Chondrocyte (in vitro differentiated cells): Measurements from ENCODE around the gene MCCD1. TPM values are rescaled to one million over a fixed set of nuclear protein-coding genes. Genes with fewer than 3 reads are reported as not detected.

ENCODE experiments used
- DNase-seq: peaks from one replicate; pipeline ENCODE4 v3.0.0; 2021; ENCODE audit warnings: mixed read lengths, low spot score
- H3K27ac Mint-ChIP-seq: one replicate; pipeline ENCODE4 v1.8.0; 2021; ENCODE audit warnings: mild to moderate bottlenecking, moderate library complexity, mixed read lengths; ENCODE audit not compliant: unreplicated experiment
- H3K27me3 Mint-ChIP-seq: 2 replicates; pipeline ENCODE4 v1.8.0; 2021; ENCODE audit warnings: low read depth, mixed read lengths
- H3K36me3 Mint-ChIP-seq: 2 replicates; pipeline ENCODE4 v1.8.0; 2021; ENCODE audit warnings: low read depth, mixed read lengths
- H3K4me1 Mint-ChIP-seq: 2 replicates; pipeline ENCODE4 v1.8.0; 2021; ENCODE audit warnings: low read depth, mild to moderate bottlenecking, mixed read lengths
- H3K4me3 Mint-ChIP-seq: one replicate; pipeline ENCODE4 v1.8.0; 2021; ENCODE audit warnings: mild to moderate bottlenecking, moderate library complexity, mixed read lengths; ENCODE audit not compliant: unreplicated experiment
- H3K9me3 Mint-ChIP-seq: 2 replicates; pipeline ENCODE4 v1.8.0; 2021; ENCODE audit warnings: low read depth, mixed read lengths
- total RNA-seq: library from RNA; stranded (reverse); gene quantifications from 3 replicates; pipeline ENCODE4 v1.2.1, GENCODE V29; 2021
- TF ChIP-seq, protein P1 (sequence below): fragments of 200-600 bp; sonication (generic); IDR thresholded peaks from 2 replicates; pipeline ENCODE4 v1.5.0; 2021; ENCODE audit warnings: antibody characterized with exemption, mild to moderate bottlenecking, moderate library complexity

MCCD1 gene
- total RNA-seq, 1 donor from 2014 or later = not detected

DNA sequence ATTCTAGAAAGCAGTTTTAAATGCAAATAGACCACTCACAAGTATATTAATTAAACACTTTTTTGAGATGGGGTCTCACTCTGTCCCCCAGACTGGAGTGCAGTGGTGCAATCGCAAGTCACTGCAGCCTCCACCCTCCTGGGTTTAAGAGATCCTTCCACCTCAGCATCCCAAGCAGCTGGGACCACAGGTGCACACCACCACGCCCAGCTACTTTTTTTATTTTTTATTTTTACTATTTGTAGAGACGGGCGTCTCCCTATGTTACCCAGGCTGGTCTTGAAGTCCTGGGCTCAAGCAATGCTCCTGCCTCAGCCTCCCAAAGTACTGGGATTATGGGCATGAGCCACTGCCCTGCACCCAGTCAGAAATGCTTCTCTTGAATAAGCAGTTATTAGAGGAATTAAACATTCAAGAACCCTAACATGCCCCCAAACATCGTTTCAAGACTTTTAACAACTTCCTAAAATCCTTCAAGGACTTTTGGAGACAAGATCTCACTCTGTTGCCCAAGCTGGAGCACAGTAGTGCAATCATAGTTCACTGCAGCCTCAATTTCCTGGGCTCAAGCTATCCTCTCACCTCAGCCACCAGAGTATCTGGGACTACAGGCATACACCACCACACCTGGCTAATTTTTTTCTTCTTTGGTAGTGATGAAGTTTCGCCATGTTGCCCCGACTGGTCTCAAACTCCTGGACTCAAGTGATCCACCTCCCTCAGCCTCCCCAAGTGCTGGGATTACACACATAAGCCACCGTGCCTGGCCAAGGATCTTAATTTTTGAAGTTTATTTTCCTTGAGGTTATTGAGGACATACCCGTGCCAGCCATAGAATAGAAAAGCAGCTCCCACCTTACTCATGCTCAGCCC is 3.2 kb downstream of the MCCD1 start:
- Mint-ChIP-seq H3K9me3 (no peaks in the 10 kb centered on the region), H3K36me3 (peaks cover 49% of the 10 kb centered on the region), H3K27me3 (no peaks in the 10 kb centered on the region), H3K27ac (no peak overlapping the region), H3K4me3 (no peak overlapping the region), H3K4me1 (peaks cover under 1% of the 10 kb centered on the region)
- DNase-seq = no peak
- TF ChIP-seq, protein P1, sequence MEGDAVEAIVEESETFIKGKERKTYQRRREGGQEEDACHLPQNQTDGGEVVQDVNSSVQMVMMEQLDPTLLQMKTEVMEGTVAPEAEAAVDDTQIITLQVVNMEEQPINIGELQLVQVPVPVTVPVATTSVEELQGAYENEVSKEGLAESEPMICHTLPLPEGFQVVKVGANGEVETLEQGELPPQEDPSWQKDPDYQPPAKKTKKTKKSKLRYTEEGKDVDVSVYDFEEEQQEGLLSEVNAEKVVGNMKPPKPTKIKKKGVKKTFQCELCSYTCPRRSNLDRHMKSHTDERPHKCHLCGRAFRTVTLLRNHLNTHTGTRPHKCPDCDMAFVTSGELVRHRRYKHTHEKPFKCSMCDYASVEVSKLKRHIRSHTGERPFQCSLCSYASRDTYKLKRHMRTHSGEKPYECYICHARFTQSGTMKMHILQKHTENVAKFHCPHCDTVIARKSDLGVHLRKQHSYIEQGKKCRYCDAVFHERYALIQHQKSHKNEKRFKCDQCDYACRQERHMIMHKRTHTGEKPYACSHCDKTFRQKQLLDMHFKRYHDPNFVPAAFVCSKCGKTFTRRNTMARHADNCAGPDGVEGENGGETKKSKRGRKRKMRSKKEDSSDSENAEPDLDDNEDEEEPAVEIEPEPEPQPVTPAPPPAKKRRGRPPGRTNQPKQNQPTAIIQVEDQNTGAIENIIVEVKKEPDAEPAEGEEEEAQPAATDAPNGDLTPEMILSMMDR = no peak

DNA sequence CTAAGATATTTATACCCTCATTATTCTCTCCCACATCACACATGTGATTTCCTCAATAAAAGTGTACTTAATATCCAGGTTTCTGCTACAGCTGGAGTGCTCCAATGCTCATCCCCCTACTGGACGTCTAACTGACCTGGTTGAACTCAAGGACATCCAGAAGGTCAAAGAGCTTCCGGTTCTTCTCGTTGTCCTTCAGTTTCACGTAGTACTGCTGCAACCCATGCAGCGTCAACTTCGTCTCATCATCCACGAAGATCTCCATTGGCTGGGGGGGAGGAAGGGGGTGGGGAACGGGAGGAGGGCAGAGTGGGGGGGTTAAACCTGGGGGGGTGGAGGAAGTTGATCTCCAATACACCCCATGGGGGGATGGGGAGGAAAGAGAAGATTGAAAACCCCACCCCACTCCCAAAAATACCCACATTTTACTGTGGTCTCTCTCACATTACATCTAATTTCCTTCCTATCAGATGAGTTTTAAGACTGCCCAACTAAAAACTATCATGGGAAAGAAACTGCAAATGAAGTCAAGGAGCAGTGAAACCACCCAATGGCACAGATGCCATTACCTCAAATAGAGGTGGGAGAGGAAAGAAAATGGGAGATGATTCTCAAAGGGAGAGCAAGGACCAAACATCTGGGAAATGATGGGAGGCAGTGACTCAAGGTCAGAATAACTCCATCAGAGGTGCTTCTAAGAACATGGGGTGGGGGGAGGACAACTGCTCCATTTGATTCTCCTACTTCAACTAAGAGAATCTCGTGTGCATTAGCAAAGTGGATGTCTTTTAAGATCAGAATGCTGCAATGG is 4.1 kb downstream of the MCCD1 start:
- Mint-ChIP-seq H3K36me3 (peaks cover 52% of the 10 kb centered on the region), H3K4me3 (no peak overlapping the region), H3K9me3 (no peaks in the 10 kb centered on the region), H3K4me1 (peaks cover 3% of the 10 kb centered on the region), H3K27ac (no peak overlapping the region), H3K27me3 (no peaks in the 10 kb centered on the region)
- TF ChIP-seq, protein P1 = no peak
- DNase-seq = no peak

DNA sequence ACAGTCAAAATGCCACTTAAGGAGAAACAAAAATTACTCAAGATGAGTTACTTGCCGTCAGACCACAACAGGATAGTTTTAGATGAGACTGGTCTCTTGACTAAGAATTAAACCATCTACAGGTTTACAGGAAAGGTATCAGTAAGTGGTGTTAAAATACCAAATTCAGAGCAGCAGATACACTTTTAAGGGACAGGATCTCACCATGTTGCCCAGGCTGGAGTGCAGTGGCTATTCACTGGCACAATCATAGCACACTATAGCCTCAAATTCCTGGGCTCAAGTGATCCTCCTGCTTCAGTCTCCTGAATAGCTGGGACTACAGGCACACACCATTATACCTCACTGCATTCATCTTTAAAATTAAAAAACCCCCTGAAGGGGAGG is 4.7 kb downstream of the MCCD1 start:
- Mint-ChIP-seq H3K27me3 (no peaks in the 10 kb centered on the region), H3K4me3 (no peak overlapping the region), H3K4me1 (peaks cover 6% of the 10 kb centered on the region), H3K9me3 (no peaks in the 10 kb centered on the region), H3K36me3 (peaks cover 55% of the 10 kb centered on the region), H3K27ac (no peak overlapping the region)
- DNase-seq = no peak
- TF ChIP-seq, protein P1 = no peak

DNA sequence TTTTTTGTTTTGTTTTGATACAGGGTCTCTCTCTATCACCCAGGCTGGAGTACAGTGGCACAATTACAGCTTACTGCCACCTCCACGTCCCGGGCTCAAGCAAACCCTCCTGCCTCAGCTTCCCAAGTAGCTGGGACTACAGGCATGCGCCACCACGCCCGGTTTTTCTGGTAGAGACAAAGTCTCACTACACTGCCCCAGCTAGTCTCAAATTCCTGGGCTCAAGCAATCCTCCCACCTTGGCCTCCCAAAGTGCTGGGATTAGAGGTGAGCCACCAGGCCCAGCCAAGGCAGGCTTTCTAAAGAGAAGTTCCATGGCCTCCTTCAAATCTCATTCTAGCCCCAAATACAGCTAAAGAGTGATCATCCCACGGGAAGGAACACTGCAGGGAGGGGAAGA is 5.2 kb downstream of the MCCD1 start:
- no peaks in the 10 kb centered on the region for H3K9me3 Mint-ChIP-seq
- H3K27ac Mint-ChIP-seq = no peak overlapping the region
- peaks cover 61% of the 10 kb centered on the region for H3K36me3 Mint-ChIP-seq
- no peak for DNase-seq
- peaks cover 12% of the 10 kb centered on the region for H3K4me1 Mint-ChIP-seq
- H3K4me3 Mint-ChIP-seq = no peak overlapping the region
- TF ChIP-seq, protein P1 = no peak
- H3K27me3 Mint-ChIP-seq = no peaks in the 10 kb centered on the region

DNA sequence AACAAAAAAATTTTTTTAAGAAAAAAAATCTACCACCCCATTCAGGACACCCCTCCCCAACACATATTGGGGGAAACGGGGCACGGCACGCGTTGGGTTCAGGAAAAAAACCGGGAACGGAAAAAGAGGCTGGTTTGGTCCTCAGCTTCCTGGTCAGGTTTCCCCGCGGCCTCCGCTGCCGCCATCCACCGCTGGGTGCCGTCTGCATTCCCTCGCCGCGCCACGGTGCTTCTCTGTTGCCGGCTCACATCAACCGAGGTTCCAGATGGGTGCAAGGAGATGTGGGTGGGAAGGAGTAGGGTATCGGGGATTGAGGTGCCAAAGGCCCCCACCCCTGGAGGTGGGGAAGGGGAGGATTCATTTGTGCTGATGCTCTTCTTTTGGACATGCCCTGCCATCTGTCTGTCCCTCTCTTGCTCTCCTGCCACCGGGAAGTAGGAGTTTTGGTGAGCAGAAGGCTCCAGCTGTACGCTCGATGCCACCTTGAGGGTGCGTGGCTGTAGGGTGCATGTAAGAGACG is 5.8 kb downstream of the MCCD1 start:
- H3K27ac Mint-ChIP-seq = no peak overlapping the region
- DNase-seq = no peak
- H3K4me3 Mint-ChIP-seq = no peak overlapping the region
- no peaks in the 10 kb centered on the region for H3K9me3 Mint-ChIP-seq
- TF ChIP-seq, protein P1 = no peak
- peaks cover 66% of the 10 kb centered on the region for H3K36me3 Mint-ChIP-seq
- H3K27me3 Mint-ChIP-seq = no peaks in the 10 kb centered on the region
- peaks cover 18% of the 10 kb centered on the region for H3K4me1 Mint-ChIP-seq
